Activated B cell treated with CpG ODN at 0.5 μM for 24 hours (primary cell): Measurements from ENCODE around the gene FCRL5. TPM values are rescaled to one million over a fixed set of nuclear protein-coding genes. Genes with fewer than 3 reads are reported as not detected.

ENCODE experiments used
- ATAC-seq: fragments of 200-7000 bp; cut with Tn5 transposase; one replicate; pipeline ENCODE4 v1.10.0; 2021; ENCODE audit warnings: low read depth, mild to moderate bottlenecking, moderate library complexity
- CTCF ChIA-PET: fragments of 350-600 bp; sonication (Branson Sonifier 250); formaldehyde crosslinking; loops from one replicate; lab custom pipeline; 2021; ENCODE audit warnings: antibody characterized with exemption; lab: Charles Lee
- POLR2A ChIA-PET: fragments of 350-600 bp; sonication (Branson Sonifier 250); formaldehyde crosslinking; loops from one replicate; lab custom pipeline; 2021; ENCODE audit warnings: antibody characterized with exemption; lab: Charles Lee
- DNase-seq: peaks from one replicate; pipeline ENCODE4 v3.0.0; 2022
- H3K27ac Mint-ChIP-seq: one replicate; pipeline ENCODE4 v1.8.0; 2020; ENCODE audit warnings: mixed read lengths
- H3K27me3 Mint-ChIP-seq: one replicate; pipeline ENCODE4 v1.8.0; 2021; ENCODE audit warnings: mixed read lengths
- H3K36me3 Mint-ChIP-seq: one replicate; pipeline ENCODE4 v1.8.0; 2021; ENCODE audit warnings: low read depth, mixed read lengths
- H3K4me1 Mint-ChIP-seq: one replicate; pipeline ENCODE4 v1.8.0; 2021; ENCODE audit warnings: mixed read lengths
- H3K4me3 Mint-ChIP-seq: one replicate; pipeline ENCODE4 v1.8.0; 2020; ENCODE audit warnings: mild to moderate bottlenecking, mixed read lengths
- H3K9me3 Mint-ChIP-seq: one replicate; pipeline ENCODE4 v1.8.0; 2020; ENCODE audit warnings: mixed read lengths
- CTCF ChIP-seq: fragments of 200-600 bp; IDR thresholded peaks from one replicate; pipeline ENCODE4 v1.8.0; 2022; ENCODE audit warnings: antibody characterized with exemption, mild to moderate bottlenecking
- intact Hi-C: fragments of 100-400 bp; cut with micrococcal nuclease; formaldehyde crosslinking; loops from one replicate; pipeline ENCODE4 v1.15.1; 2024
- total RNA-seq: library from RNA; stranded (reverse); gene quantifications from 2 replicates; pipeline ENCODE4 v1.2.3, GENCODE V29; 2022

Gene FCRL5
- 40.4 and 55.4 TPM in 2 replicates for total RNA-seq

DNA sequence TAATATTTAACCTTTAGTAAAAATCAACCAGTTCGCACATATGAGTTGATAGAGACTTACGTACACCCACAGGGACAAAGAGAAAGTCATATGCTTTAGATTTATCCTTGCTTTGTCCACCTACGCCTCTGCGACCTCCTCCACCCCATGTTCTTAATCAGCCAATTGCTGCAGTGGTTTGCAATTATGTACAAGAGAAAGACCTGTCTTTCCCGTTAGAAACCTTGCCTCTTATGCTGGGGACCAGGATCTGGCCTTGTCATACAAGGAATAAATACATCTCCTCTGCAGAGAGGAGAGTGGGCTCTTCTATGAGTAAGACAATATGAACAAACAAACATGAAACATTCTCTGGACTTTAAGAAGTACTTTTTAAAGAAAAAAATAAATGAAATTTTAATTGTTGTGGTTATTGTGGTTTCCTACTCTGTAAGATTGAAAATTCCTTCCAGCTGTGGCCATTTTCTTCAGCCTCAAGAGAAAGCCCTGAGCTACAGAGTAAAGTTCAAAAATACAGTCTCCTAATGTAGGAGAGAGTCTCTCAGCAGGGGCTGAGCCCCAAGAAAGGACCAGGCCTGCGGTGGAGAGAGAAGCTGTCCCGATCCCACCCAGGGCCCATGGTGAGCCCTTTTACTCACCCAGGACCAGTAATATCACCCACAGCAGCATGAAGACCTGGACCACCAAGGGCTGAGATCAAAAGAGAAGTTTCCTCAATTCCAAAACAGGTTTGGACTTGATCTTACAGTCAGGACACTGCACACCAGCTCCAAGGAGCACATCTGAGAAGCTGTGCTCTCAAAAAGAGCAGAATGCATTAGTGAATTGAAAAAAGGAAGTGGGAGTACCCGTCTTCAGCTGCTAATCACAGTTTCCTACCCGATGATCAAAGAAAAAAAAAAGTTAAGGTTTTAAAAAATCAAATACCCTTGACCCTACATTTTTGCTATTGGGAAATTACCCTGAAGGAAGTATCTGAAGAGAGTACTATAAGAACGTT lies at the start of gene FCRL5:
Gene FCRL5 (minus strand): TSS at position 822 of the 1,000 bp plus-strand sequence. CDS start 153 bp downstream, at position 669.
- intact Hi-C loops: loop anchor here (1.0 to 5.0 kb wide), 4 partner anchors 10 to 47 kb away; partner anchors contain the start of gene FCRL4
- H3K27ac Mint-ChIP-seq: peak within 1 kb of the TSS; percentile 88
- no peaks in the 10 kb centered on the region for H3K9me3 Mint-ChIP-seq
- H3K36me3 Mint-ChIP-seq: peaks cover 35% of the 10 kb centered on the region
- CTCF ChIA-PET: interaction anchor here (1.0 to 2.3 kb wide), 9 partner anchors 13 to 225 kb away, joined by 3 to 8 read pairs (median 4); partner anchors contain the start of gene FCRL2
- POLR2A ChIA-PET: interaction anchor here (0.8 to 2.0 kb wide), 7 partner anchors 12 to 46 kb away, joined by 3 to 8 read pairs (median 3); partner anchors contain the start of gene FCRL4
- DNase-seq: no peak
- peak within 1 kb of the TSS; percentile 88 for H3K4me3 Mint-ChIP-seq
- TF ChIP-seq CTCF: no peak
- H3K4me1 Mint-ChIP-seq: peaks cover 65% of the 10 kb centered on the region
- H3K27me3 Mint-ChIP-seq: no peaks in the 10 kb centered on the region
- ATAC-seq: peak; percentile 87

- Mint-ChIP-seq H3K9me3 (no peaks in the 10 kb centered on the region), H3K4me1 (peaks cover 43% of the 10 kb centered on the region), H3K36me3 (no peaks in the 10 kb centered on the region), H3K4me3 (no peak overlapping the region), H3K27me3 (peaks cover 13% of the 10 kb centered on the region), H3K27ac (no peak overlapping the region)
- intact Hi-C loops: no loop called here
- ChIA-PET POLR2A (interaction anchor here (0.7 kb wide), 1 partner anchor 1832 kb away, joined by 3 read pairs; no protein-coding TSS in a partner anchor), CTCF (no interaction called here)
- ATAC-seq (no peak), DNase-seq (no peak)
- TF ChIP-seq CTCF: no peak
Measured at GRCh38 chr1:157600236-157600635, 47.9 kb upstream of the FCRL5 start.

DNA sequence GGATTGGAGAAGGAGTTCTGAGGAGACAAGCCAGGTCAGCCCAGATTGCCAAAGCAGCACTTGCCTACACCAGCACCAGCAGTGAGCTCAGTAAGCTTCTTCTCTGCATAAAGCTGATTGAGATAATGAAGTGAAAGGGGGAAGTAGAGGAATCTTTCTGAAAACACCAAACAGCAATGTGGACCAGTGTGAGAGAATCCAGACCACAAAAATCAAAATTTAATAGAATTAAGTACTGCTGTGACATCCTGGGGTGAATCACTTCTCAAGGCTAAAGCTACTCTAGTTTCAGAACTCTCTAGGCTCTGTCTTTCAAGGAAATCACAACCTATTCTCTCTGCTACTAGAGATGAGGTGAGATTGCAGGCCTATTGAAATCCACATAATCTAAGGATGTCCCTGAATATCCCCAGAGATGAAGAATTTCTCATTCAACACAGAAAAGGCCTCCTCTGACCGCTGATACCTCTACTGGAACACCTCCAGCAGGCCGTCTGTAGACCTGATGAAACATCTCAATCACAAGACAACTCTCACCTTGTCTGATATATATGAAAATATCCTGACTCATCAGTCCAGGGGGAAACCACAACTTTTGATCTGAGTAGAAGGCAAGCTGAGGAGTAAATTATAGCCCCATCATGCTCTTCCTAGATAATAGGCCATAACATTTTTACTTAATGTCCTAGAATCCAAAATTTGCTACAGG lies 45.8 kb upstream of the FCRL5 start, which contains the start of gene FCRL4:
Gene FCRL4 (minus strand): TSS at position 127 of the 709 bp plus-strand sequence. CDS start 141 bp downstream, outside the sequence.
- intact Hi-C loops: loop anchor here (1.0 to 5.0 kb wide), 5 partner anchors 14 to 174 kb away; partner anchors contain the start of gene FCRL5
- H3K36me3 Mint-ChIP-seq: no peaks in the 10 kb centered on the region
- no peaks in the 10 kb centered on the region for H3K9me3 Mint-ChIP-seq
- TF ChIP-seq CTCF: no peak
- DNase-seq (no peak), ATAC-seq (peak; percentile 79)
- POLR2A ChIA-PET: interaction anchor here (0.6 to 1.7 kb wide), 10 partner anchors 14 to 129 kb away, joined by 3 to 17 read pairs (median 4); partner anchors contain the start of genes FCRL3 and FCRL5
- H3K4me1 Mint-ChIP-seq: peaks cover 60% of the 10 kb centered on the region
- peaks cover 11% of the 10 kb centered on the region for H3K27me3 Mint-ChIP-seq
- peak within 1 kb of the TSS; percentile 73 for H3K27ac Mint-ChIP-seq
- H3K4me3 Mint-ChIP-seq: peak within 1 kb of the TSS; percentile 75
- CTCF ChIA-PET: interaction anchor here (1.2 to 1.9 kb wide), 4 partner anchors 13 to 175 kb away, joined by 3 to 13 read pairs (median 9); partner anchors contain the start of gene FCRL3

- intact Hi-C loops: loop anchor here (5.0 kb wide), 1 partner anchor 176 kb away; no protein-coding TSS in a partner anchor
- Mint-ChIP-seq H3K4me3 (peak overlapping the region; percentile 75), H3K27ac (peak overlapping the region; percentile 42), H3K9me3 (no peaks in the 10 kb centered on the region), H3K36me3 (peaks cover 2% of the 10 kb centered on the region), H3K4me1 (peaks cover 71% of the 10 kb centered on the region), H3K27me3 (peaks cover 4% of the 10 kb centered on the region)
- no peak for TF ChIP-seq CTCF
- ATAC-seq: no peak
- ChIA-PET CTCF (interaction anchor here (1.4 to 4.0 kb wide), 6 partner anchors 12 to 352 kb away, joined by 5 to 33 read pairs (median 8); no protein-coding TSS in a partner anchor), POLR2A (interaction anchor here (0.8 to 2.9 kb wide), 7 partner anchors 11 to 187 kb away, joined by 3 to 44 read pairs (median 3); partner anchors contain the start of gene FCRL2)
- DNase-seq: no peak
Measured at GRCh38 chr1:157596384-157596783, 44.1 kb upstream of the FCRL5 start.
